ENCODE measurements around the gene B3GNT7.

B3GNT7 gene

DNA sequence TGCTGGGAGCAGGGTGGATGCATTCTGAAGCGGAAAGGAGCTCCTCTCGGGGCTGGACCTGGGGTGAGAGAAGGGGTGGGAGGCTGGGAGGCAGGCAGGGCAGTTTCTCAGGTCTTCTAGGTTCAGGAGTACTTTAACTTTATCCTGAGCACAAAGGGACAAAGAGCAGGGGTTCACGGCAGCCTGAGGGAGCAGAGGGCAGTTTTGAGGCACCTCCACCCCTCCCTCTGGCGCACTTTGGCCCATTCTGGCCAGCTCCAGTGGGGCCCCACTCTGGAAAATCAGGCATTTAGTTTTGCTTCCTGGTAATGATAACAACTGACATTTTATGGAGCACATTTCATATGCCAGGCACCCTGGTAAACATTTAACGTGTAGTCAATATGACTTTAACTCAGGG is 14.3 kb downstream of the B3GNT7 start:
- no peak for DNase-seq (ENCODE audit: low spot score)
- ChIA-PET CTCF (interaction anchor here (0.9 to 2.0 kb wide), 4 partner anchors 13 to 280 kb away, joined by 3 to 15 read pairs (median 6); no protein-coding TSS in a partner anchor), POLR2A (ENCODE audit: low non-redundant PET) (no interaction called here)
- no peak overlapping the region for H3K27ac ChIP-seq
- TF ChIP-seq, protein P1, sequence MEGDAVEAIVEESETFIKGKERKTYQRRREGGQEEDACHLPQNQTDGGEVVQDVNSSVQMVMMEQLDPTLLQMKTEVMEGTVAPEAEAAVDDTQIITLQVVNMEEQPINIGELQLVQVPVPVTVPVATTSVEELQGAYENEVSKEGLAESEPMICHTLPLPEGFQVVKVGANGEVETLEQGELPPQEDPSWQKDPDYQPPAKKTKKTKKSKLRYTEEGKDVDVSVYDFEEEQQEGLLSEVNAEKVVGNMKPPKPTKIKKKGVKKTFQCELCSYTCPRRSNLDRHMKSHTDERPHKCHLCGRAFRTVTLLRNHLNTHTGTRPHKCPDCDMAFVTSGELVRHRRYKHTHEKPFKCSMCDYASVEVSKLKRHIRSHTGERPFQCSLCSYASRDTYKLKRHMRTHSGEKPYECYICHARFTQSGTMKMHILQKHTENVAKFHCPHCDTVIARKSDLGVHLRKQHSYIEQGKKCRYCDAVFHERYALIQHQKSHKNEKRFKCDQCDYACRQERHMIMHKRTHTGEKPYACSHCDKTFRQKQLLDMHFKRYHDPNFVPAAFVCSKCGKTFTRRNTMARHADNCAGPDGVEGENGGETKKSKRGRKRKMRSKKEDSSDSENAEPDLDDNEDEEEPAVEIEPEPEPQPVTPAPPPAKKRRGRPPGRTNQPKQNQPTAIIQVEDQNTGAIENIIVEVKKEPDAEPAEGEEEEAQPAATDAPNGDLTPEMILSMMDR (conservative IDR thresholded peaks at IDR 0.05; ENCODE audit: low read depth), result no peak

DNA sequence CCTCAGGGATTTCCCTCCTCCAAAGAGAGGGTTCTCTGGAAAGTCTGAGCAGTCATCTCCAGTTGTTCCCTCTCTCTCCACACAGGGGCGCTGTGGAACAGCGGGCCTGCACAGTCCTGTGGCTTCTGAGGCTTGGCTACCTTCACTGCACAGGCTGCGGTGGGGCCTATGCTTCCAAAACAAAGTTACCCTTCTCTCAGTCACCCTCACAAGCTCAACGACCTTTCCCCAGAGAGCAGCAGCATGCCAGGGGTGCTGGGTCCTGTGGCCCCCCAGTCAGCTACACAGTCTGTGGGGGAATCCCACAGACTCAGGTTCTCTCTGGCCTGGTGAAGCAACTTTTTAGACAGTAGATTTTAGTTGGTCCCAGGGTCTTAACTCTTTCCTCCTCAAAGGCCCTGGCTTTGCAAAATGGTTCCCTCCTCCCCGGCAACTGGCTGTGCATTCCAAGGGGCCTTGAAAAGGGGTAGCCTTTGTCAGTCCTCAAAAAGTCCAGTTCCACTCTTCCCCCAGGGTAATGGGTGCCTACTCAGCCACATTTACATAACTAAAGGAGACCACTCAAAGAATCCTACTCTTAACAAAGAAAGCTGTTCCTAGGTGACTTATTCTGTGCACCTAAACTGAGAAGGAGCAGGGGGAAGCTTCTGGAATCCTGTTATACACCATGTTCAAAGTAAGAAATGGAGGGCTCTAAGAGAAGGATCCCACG is 14.9 kb downstream of the B3GNT7 start:
- POLR2A ChIA-PET (ENCODE audit: low non-redundant PET), result no interaction called here

DNA sequence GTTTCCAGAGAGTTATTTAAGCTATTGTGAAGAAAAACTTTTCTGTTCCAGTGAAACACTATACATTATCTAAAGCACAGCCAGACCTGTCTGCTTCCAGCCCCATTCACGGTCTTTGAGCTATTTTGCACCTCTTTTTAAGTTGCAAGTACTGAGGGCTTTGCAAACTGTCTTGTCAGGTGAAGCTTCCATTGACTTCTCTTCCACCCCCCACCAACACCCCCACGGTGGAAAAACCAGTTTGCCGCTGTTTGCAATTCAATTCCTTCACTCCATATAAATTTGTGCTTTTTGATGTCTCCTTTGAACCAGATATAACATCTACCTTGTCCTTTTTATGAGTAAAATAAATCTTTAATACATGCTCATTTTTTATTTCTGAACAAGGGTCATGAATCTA is 15.7 kb downstream of the B3GNT7 start:
- H3K27ac ChIP-seq, result no peak overlapping the region
- ChIA-PET POLR2A (ENCODE audit: low non-redundant PET) (no interaction called here), CTCF (interaction anchor here (1.0 to 2.4 kb wide), 6 partner anchors 11 to 206 kb away, joined by 3 to 27 read pairs (median 7); no protein-coding TSS in a partner anchor)
- TF ChIP-seq, protein P1 (conservative IDR thresholded peaks at IDR 0.05; ENCODE audit: low read depth), result no peak
- DNase-seq (ENCODE audit: low spot score), result no peak

More for the DNA sequence above, 14.9 kb downstream of the B3GNT7 start:
- H3K27ac ChIP-seq, result no peak overlapping the region
- no peak for DNase-seq (ENCODE audit: low spot score)
- CTCF ChIA-PET, result interaction anchor here (0.6 to 2.0 kb wide), 5 partner anchors 9 to 186 kb away, joined by 3 to 15 read pairs (median 5); no protein-coding TSS in a partner anchor
- TF ChIP-seq, protein P1 (conservative IDR thresholded peaks at IDR 0.05; ENCODE audit: low read depth), result peak; percentile 22; the same call in 1 of the 2 replicates

DNA sequence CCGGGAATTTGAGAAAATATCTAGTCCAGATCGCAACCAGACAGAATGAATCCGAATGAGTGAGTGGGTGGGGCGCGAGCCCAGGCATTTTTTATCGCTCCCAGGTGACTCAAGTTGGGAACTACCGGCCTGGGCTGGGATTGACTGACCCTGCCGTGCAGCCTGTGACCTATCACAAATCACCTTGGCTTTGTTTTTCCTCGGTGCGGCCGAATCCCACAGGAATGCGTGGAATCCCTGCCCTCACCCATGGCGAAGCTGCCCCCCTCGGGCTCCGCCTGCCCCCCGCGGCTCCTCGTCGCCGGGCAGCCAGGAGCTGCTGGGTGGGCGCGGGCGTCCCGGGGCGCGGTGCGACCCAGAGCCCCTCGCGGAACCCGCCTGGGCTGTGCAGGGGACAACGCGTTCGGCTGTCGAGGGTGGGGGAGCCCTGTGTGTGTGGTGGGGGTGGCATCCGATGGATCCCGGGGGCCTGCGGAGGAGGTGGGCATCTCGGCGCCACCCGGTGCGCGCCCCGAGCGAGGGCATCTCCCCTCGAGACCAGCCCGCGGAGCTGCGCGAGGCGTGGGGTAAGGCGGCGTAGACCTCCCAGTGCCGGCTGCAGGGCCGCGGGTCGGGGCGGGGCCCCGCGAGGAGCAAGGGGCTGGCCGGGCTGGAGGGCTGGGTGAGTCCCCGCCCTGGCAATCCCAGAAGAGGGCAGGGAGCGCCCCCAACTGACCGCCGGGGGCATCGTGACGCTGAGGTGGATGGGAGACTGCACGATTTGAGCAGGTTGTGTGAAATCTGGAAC is 16.5 kb downstream of the B3GNT7 start:
- ChIA-PET CTCF (interaction anchor here (0.6 to 2.4 kb wide), 17 partner anchors 12 to 595 kb away, joined by 3 to 27 read pairs (median 4); no protein-coding TSS in a partner anchor), POLR2A (ENCODE audit: low non-redundant PET) (no interaction called here)
- DNase-seq (ENCODE audit: low spot score), result peak; percentile 74
- TF ChIP-seq, protein P1 (conservative IDR thresholded peaks at IDR 0.05; ENCODE audit: low read depth), result peak; percentile 91
- H3K27ac ChIP-seq, result peak overlapping the region; percentile 14; the same call in 1 of the 2 replicates

DNA sequence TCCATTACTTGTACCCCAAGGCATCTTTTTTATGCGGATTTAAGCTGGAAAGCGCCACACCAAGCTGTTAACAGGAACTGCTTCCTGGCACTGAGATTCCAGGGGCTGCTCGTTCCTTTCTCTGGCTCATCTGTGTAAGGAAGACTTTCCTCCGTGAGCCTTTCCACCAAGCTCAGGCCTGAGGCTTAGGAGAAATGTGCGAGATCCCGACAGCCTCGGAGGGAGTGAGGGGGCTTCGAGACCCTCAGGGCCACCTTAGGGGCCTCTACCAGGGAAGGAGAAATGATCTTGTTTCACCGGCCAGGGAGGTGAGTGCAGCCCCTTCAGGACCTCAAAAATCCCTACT is 17.1 kb downstream of the B3GNT7 start:
- CTCF ChIA-PET, result interaction anchor here (0.6 to 2.4 kb wide), 15 partner anchors 13 to 1649 kb away, joined by 3 to 27 read pairs (median 4); no protein-coding TSS in a partner anchor
- TF ChIP-seq, protein P1 (conservative IDR thresholded peaks at IDR 0.05; ENCODE audit: low read depth), result peak; percentile 38
- DNase-seq (ENCODE audit: low spot score), result no peak
- POLR2A ChIA-PET (ENCODE audit: low non-redundant PET), result no interaction called here
- no peak overlapping the region for H3K27ac ChIP-seq

DNA sequence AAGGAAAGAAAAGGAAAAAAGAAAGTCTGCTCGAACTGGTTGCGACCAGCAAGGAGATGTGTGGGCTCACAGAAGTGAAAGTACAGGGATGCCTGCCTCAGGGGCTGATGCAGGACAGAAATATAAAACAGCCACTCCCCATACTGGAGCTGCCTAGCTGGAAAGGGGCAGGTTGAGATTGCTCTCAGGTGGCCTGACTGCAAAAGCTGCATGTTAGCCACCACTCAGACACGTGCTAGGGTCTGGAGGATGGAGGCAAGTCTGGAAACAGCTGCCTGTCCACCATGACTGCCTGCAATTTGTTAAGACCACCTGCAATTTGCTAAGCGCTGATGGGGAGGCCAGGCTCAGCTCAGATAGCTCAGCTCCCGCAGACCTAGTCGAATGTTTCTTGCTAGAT is 17.9 kb downstream of the B3GNT7 start:
- TF ChIP-seq, protein P1 (conservative IDR thresholded peaks at IDR 0.05; ENCODE audit: low read depth), result no peak
- no peak overlapping the region for H3K27ac ChIP-seq
- ChIA-PET CTCF (interaction anchor here (1.1 to 2.4 kb wide), 4 partner anchors 14 to 190 kb away, joined by 3 to 27 read pairs (median 7); no protein-coding TSS in a partner anchor), POLR2A (ENCODE audit: low non-redundant PET) (no interaction called here)
- DNase-seq (ENCODE audit: low spot score), result no peak
